ENCODE data around the gene TENM3.

DNA sequence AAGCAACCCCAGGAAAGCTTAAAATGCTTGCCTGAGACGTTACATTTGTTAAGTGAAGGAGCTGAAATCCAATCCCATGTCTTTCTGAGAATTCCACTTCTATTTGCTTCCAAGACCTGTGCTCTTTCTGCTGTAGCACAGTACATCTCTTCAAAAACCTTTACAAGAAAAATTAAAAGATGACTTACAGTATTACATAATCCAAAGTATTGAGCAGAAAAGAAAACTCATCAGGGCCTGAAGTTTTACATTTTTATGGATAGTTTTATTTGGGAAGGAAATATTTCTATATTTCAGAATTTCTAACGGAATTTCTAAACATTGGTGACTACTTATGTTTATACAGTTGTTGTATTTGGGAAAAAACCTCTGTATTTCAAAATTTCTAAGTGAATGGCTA, 276.3 kb downstream of the TENM3 start:
- TF ChIP-seq, protein P1, sequence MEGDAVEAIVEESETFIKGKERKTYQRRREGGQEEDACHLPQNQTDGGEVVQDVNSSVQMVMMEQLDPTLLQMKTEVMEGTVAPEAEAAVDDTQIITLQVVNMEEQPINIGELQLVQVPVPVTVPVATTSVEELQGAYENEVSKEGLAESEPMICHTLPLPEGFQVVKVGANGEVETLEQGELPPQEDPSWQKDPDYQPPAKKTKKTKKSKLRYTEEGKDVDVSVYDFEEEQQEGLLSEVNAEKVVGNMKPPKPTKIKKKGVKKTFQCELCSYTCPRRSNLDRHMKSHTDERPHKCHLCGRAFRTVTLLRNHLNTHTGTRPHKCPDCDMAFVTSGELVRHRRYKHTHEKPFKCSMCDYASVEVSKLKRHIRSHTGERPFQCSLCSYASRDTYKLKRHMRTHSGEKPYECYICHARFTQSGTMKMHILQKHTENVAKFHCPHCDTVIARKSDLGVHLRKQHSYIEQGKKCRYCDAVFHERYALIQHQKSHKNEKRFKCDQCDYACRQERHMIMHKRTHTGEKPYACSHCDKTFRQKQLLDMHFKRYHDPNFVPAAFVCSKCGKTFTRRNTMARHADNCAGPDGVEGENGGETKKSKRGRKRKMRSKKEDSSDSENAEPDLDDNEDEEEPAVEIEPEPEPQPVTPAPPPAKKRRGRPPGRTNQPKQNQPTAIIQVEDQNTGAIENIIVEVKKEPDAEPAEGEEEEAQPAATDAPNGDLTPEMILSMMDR (IDR thresholded peaks at IDR 0.05; ENCODE audit: low read length), result no peak
- TF ChIP-seq EZH2 (IDR thresholded peaks at IDR 0.05; ENCODE audit: borderline replicate concordance, low read length), result no peak
